Smooth muscle cell (in vitro differentiated cells): ENCODE results near the gene MDGA2. TPM values are rescaled to one million over a fixed set of nuclear protein-coding genes. Genes with fewer than 3 reads are reported as not detected.

Experiments used
- DNase-seq: peaks from one replicate; lab custom pipeline; 2025; ENCODE audit not compliant: unreplicated experiment; lab: John Stamatoyannopoulos, UW
- H2AFZ ChIP-seq: fragments of 200-600 bp; sonication (generic); 2 replicates; pipeline ENCODE4 v1.6.0; 2016; ENCODE audit warnings: antibody characterized with exemption, low read depth, mild to moderate bottlenecking
- H3F3A ChIP-seq: fragments of 200-600 bp; sonication (generic); 2 replicates; pipeline ENCODE4 v1.6.0; 2017; ENCODE audit warnings: antibody characterized with exemption, low read depth
- H3K27ac ChIP-seq: fragments of 200-600 bp; sonication (generic); 2 replicates; pipeline ENCODE4 v1.5.1; 2016; ENCODE audit warnings: low read depth, mild to moderate bottlenecking
- H3K27me3 ChIP-seq: fragments of 200-600 bp; sonication (generic); 2 replicates; pipeline ENCODE4 v1.6.1; 2016; ENCODE audit warnings: low read depth, mild to moderate bottlenecking
- H3K36me3 ChIP-seq: fragments of 200-600 bp; sonication (generic); 2 replicates; pipeline ENCODE4 v1.5.1; 2016; ENCODE audit warnings: low read depth
- H3K4me1 ChIP-seq: fragments of 200-600 bp; sonication (generic); 2 replicates; pipeline ENCODE4 v1.5.1; 2016; ENCODE audit warnings: low read depth
- H3K4me2 ChIP-seq: fragments of 200-600 bp; sonication (generic); 2 replicates; pipeline ENCODE4 v1.6.0; 2016; ENCODE audit warnings: mild to moderate bottlenecking
- H3K4me3 ChIP-seq: fragments of 200-600 bp; sonication (generic); 2 replicates; pipeline ENCODE4 v1.5.1; 2016; ENCODE audit warnings: mild to moderate bottlenecking
- H3K79me2 ChIP-seq: fragments of 200-600 bp; sonication (generic); 2 replicates; pipeline ENCODE4 v1.6.0; 2016; ENCODE audit warnings: low read depth, mild to moderate bottlenecking
- H3K9ac ChIP-seq: fragments of 200-600 bp; sonication (generic); 2 replicates; pipeline ENCODE4 v1.6.0; 2016; ENCODE audit warnings: low read depth
- H3K9me3 ChIP-seq: fragments of 200-600 bp; sonication (generic); replicated peaks from 2 replicates; pipeline ENCODE4 v1.5.1; 2016; ENCODE audit warnings: low read depth
- H4K20me1 ChIP-seq: fragments of 200-600 bp; sonication (generic); 2 replicates; pipeline ENCODE4 v1.6.0; 2016; ENCODE audit warnings: low read depth
- WGBS: methylation state at CpG from one replicate; pipeline ENCODE4 v1.1.7; 2016; ENCODE audit warnings: low lambda C conversion rate; 5-methylcytosine and 5-hydroxymethylcytosine counted together
- polyA plus RNA-seq: library from polyadenylated mRNA; unstranded; fragments of >200 nt; fragmentation: Nextera tagmentation; extraction: Ambion mirVana; gene quantifications from 2 replicates; pipeline ENCODE4 v1.2.1, GENCODE V29; 2016
- total RNA-seq: library from RNA; depleted of rRNA; stranded (reverse); fragments of >200 nt; gene quantifications from 2 replicates; pipeline ENCODE4 v1.2.3, GENCODE V29; 2014
- TF ChIP-seq, protein P1 (sequence below): fragments of 200-600 bp; sonication (generic); IDR thresholded peaks from 2 replicates; pipeline ENCODE4 v1.5.1; 2017; ENCODE audit warnings: borderline replicate concordance, mild to moderate bottlenecking, antibody characterized with exemption; ENCODE audit not compliant: insufficient read depth, poor library complexity, severe bottlenecking

MDGA2 gene
- total and polyA plus RNA-seq, 2 experiments from 2014 or later = 1.4 to 1.8 TPM

DNA sequence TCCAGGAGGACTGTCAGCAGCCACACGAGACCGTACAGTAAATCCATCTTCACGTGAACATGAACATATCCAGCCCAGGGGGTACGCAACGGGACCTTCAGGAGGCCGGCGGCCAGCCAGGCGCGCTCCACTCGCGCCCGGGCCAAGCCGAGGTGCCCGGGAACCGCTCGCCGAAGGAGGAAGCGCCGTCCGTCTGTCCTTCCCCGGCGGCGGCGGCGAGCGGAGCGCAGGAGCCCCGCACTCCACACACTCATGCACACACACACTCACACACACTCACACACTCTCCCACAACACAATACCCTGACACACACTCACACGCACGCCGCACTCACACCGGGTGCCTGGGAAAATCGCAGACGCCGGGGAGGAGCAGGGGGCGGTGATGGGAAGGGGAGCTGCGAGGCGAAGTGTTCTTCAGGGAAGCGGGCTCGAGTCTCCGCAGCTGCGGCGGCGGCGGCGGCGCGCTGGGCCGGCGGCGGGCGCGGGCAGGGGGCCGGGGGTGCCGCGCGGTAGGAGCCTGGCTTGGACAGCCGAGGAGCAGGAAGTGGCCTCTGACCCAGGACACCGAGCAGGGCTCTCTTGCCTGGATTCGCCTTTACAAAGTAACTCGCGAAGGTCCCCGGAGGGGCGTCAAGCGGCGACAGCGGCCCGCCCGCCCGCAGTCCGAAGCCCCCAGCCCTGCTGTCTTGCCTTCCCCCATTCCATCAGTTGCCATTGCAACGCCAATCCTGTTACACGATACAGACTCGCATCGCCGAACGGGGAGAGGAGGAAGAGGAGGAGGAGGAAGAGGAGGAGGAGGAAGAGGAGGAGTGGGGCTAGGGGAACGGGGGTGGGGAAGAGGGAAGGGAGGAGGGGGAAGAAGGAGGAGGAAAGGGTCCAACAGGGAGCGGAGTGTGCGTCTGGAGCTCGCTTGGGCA, 601 bp downstream of the MDGA2 start:
- peaks cover 7% of the 10 kb centered on the region for H3K4me1 ChIP-seq
- H2AFZ ChIP-seq = peak overlapping the region; percentile 90
- DNase-seq = no peak
- no peaks in the 10 kb centered on the region for H3K36me3 ChIP-seq
- H4K20me1 ChIP-seq = no peaks in the 10 kb centered on the region
- peaks cover 99% of the 10 kb centered on the region for H3K27me3 ChIP-seq
- no peaks in the 10 kb centered on the region for H3K9me3 ChIP-seq
- TF ChIP-seq, protein P1, sequence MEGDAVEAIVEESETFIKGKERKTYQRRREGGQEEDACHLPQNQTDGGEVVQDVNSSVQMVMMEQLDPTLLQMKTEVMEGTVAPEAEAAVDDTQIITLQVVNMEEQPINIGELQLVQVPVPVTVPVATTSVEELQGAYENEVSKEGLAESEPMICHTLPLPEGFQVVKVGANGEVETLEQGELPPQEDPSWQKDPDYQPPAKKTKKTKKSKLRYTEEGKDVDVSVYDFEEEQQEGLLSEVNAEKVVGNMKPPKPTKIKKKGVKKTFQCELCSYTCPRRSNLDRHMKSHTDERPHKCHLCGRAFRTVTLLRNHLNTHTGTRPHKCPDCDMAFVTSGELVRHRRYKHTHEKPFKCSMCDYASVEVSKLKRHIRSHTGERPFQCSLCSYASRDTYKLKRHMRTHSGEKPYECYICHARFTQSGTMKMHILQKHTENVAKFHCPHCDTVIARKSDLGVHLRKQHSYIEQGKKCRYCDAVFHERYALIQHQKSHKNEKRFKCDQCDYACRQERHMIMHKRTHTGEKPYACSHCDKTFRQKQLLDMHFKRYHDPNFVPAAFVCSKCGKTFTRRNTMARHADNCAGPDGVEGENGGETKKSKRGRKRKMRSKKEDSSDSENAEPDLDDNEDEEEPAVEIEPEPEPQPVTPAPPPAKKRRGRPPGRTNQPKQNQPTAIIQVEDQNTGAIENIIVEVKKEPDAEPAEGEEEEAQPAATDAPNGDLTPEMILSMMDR = no peak
- no peaks in the 10 kb centered on the region for H3F3A ChIP-seq
- 1% methylated on average over 41 of the region's 81 CpGs for WGBS
- peak overlapping the region; percentile 60 for H3K4me3 ChIP-seq
- peak overlapping the region; percentile 95 for H3K4me2 ChIP-seq
- H3K79me2 ChIP-seq = no peaks in the 10 kb centered on the region
- no peak overlapping the region for H3K27ac ChIP-seq
- no peak overlapping the region for H3K9ac ChIP-seq

DNA sequence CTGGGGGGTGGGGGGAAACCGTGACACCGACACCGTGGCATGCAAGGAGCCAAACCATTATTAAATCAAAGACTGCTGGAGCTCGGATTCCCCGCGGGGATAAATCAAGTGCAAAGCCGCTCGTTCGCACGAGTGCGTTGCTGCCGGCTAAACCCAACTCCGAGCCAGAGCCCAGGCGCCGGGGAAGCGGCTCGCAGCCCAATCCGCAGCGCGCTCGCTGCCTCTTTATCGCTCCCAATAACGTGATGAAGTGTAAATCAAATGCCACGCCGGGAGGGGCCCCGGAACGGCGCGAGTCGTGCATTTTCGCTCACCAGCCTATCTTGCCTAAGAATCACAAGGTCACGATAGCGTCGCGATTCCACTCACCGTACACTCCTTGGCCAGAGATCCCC, 1.3 kb downstream of the MDGA2 start:
- 0% methylated on average over 36 of the region's 36 CpGs for WGBS

DNA sequence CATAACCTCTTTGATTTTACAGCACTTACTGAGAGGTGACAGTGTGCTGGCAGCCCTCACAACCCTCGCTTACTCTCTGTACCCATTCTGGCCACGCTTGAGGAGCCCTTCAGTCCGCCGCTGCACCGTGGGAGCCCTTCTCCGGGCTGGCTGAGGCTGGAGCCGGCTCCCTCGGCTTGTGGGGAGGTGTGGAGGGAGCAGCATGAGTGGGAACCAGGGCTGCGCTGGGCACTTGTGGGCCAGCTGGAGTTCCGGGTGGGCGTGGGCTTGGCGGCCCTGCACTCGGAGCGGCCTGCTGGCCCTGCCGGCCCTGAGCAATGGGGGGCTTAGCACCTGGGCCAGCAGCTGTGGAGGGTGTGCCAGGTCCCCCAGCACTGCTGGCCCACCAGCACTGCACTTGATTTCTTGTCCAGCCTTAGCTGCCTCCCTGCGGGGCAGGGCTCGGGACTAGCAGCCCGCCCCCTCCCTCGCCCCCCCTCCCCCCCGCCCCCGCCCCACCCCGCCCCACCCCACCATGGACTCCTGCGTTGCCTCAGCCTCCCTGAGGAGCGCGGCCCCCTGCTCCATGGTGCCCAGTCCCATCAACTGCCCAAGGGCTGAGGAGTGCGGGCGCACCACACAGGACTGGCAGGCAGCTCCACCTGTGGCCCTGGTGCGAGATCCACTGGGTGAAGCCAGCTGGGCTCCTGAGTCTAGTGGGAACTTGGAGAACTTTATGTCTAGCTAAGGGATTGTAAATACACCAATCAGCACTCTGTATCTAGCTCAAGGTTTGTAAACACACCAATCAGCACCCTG, 9.9 kb downstream of the MDGA2 start:
- H3K27me3 ChIP-seq = peaks cover 43% of the 10 kb centered on the region
- H3K79me2 ChIP-seq = no peaks in the 10 kb centered on the region
- TF ChIP-seq, protein P1 = no peak
- H4K20me1 ChIP-seq = no peaks in the 10 kb centered on the region
- no peak overlapping the region for H3K27ac ChIP-seq
- H3K9ac ChIP-seq = no peak overlapping the region
- no peak overlapping the region for H2AFZ ChIP-seq
- H3K4me2 ChIP-seq = no peak overlapping the region
- no peaks in the 10 kb centered on the region for H3K36me3 ChIP-seq
- 97% methylated on average over 18 of the region's 28 CpGs for WGBS
- no peaks in the 10 kb centered on the region for H3K9me3 ChIP-seq
- H3K4me3 ChIP-seq = no peak overlapping the region
- no peaks in the 10 kb centered on the region for H3F3A ChIP-seq
- DNase-seq = no peak
- no peaks in the 10 kb centered on the region for H3K4me1 ChIP-seq

More for the DNA sequence above, 1.3 kb downstream of the MDGA2 start:
- Histone ChIP-seq H3K4me2 (peak overlapping the region; percentile 95), H3K36me3 (no peaks in the 10 kb centered on the region), H2AFZ (peak overlapping the region; percentile 65), H3K27me3 (peaks cover 98% of the 10 kb centered on the region), H3F3A (no peaks in the 10 kb centered on the region), H4K20me1 (no peaks in the 10 kb centered on the region), H3K27ac (no peak overlapping the region), H3K79me2 (no peaks in the 10 kb centered on the region), H3K4me1 (peaks cover 7% of the 10 kb centered on the region), H3K4me3 (peak overlapping the region; percentile 60), H3K9me3 (no peaks in the 10 kb centered on the region), H3K9ac (no peak overlapping the region)
- TF ChIP-seq, protein P1 = no peak
- DNase-seq = no peak
